Endothelial cell of umbilical vein (primary cell): ENCODE measurements around the gene HMCN1.

Experiments
- CTCF ChIP-seq, 2 donors: IDR thresholded peaks; 1 replicate in 1 of 2; 2 replicates in 1 of 2; pipeline ENCODE4 v1.5.1; 2011; ENCODE audit warnings: low read length in 2 of 2, mild to moderate bottlenecking in 2 of 2, moderate library complexity in 2 of 2, control low read depth in 1 of 2, inconsistent platforms in 1 of 2, low read depth in 1 of 2; ENCODE audit not compliant: insufficient read depth in 1 of 2; ENCODE audit errors: extremely low read depth in 1 of 2
- EZH2 ChIP-seq: IDR thresholded peaks from 2 replicates; pipeline ENCODE4 v1.6.1; 2012; ENCODE audit warnings: borderline replicate concordance, low read depth, mild to moderate bottlenecking, moderate library complexity, low read length, inconsistent platforms; ENCODE audit not compliant: severe bottlenecking
- MAX ChIP-seq: IDR thresholded peaks from 2 replicates; pipeline ENCODE4 v1.6.1; 2011; ENCODE audit not compliant: insufficient read depth, insufficient read length
- POLR2A ChIP-seq: IDR thresholded peaks from 2 replicates; pipeline ENCODE4 v1.6.1; 2012; ENCODE audit warnings: low read depth, mild to moderate bottlenecking, control low read depth, low read length
- POLR2AphosphoS5 ChIP-seq: IDR thresholded peaks from 2 replicates; pipeline ENCODE4 v1.6.1; 2012; ENCODE audit warnings: low read depth, mild to moderate bottlenecking, control low read depth, low read length, moderate library complexity; ENCODE audit not compliant: insufficient read depth

DNA sequence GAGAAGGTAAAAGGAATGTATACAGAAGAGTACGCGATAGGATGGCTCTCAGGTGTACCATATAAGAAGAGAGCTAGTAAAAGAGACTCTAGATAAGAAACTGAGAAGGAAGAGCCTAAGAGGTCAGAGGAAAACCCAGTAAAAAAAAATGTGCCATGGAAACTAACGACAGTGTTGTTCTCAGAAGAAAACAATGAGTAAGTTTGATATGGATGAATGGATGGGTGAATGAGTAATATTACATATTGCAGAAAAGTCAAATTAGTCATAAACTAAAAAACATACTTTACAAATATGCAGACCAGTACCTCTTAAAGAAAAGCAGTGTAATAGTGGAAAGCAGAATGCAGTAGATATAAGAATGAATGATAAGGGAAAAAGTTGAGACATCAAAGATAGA lies 316.2 kb downstream of the HMCN1 start:
- TF ChIP-seq POLR2AphosphoS5, result no peak
- TF ChIP-seq MAX, result no peak
- no peak for TF ChIP-seq CTCF (IDR thresholded peaks at IDR 0.05; ENCODE audit: extremely low read depth in 1 of 2, insufficient read depth in 1 of 2, low read depth in 1 of 2, low read length in 2 of 2)
- no peak for TF ChIP-seq POLR2A
- TF ChIP-seq EZH2, result no peak
